Neural progenitor cell (in vitro differentiated cells): Measurements from ENCODE around the gene SMCP.

ENCODE experiments used
- CTCF ChIP-seq: fragments of 200-600 bp; sonication (generic); IDR thresholded peaks from 2 replicates; pipeline ENCODE4 v1.5.1; 2017; ENCODE audit warnings: antibody characterized with exemption, mild to moderate bottlenecking
- EZH2 ChIP-seq: fragments of 200-600 bp; sonication (generic); IDR thresholded peaks from 2 replicates; pipeline ENCODE4 v1.6.1; 2017; ENCODE audit warnings: antibody characterized with exemption, mild to moderate bottlenecking, moderate library complexity
- EZH2phosphoT487 ChIP-seq: fragments of 200-600 bp; sonication (generic); IDR thresholded peaks from 2 replicates; pipeline ENCODE4 v1.6.1; 2017; ENCODE audit warnings: antibody characterized with exemption

- TF ChIP-seq CTCF: no peak
- no peak for TF ChIP-seq EZH2
- TF ChIP-seq EZH2phosphoT487: no peak
These were observed 20.1 kb upstream of the SMCP start for GRCh38 chr1:152858062-152858461.
